Stomach (tissue), 9 donors: ENCODE measurements around the gene CAMK2G. TPM values are rescaled to one million over a fixed set of nuclear protein-coding genes. Genes with fewer than 3 reads are reported as not detected.

Source experiments
- DNase-seq, 2 donors: peaks; one replicate each; pipeline versions ENCODE4 v3.0.0 to v3.0.0-alpha.2; 2013 to 2019
- H3K27ac ChIP-seq, 5 donors: fragments of 200-600 bp in 4 of 5; sonication (generic) in 4 of 5; one replicate each; pipeline ENCODE4 v1.5.1; 2013 to 2019; ENCODE audit warnings: mild to moderate bottlenecking in 1 of 5, moderate library complexity in 1 of 5
- H3K27me3 ChIP-seq, 3 donors: fragments of 200-600 bp; sonication (generic); one replicate each; pipeline ENCODE4 v1.5.1; 2017 to 2019; ENCODE audit warnings: mixed run types in 1 of 3
- H3K36me3 ChIP-seq, 4 donors: fragments of 200-600 bp; sonication (generic); 1 replicate in 3 of 4; 2 replicates in 1 of 4; pipeline ENCODE4 v1.5.1; 2016 to 2019
- H3K4me1 ChIP-seq, 4 donors: fragments of 200-600 bp; sonication (generic); one replicate each; pipeline ENCODE4 v1.5.1; 2016 to 2019
- H3K4me3 ChIP-seq, 4 donors: fragments of 200-600 bp; sonication (generic) in 3 of 4; one replicate each; pipeline ENCODE4 v1.5.1; 2016 to 2019; ENCODE audit warnings: mild to moderate bottlenecking in 1 of 4
- H3K9me3 ChIP-seq, 4 donors: fragments of 200-600 bp; sonication (generic); one replicate each; pipeline ENCODE4 v1.5.1; 2016 to 2019
- EP300 ChIP-seq: sonication (generic); formaldehyde crosslinking; IDR thresholded peaks from one replicate; pipeline ENCODE4 v1.6.1; 2017; ENCODE audit warnings: antibody characterized with exemption
- POLR2A ChIP-seq, 4 donors: fragments of 450-650 bp; IDR thresholded peaks; one replicate each; pipeline ENCODE4 v1.6.1; 2016; ENCODE audit warnings: antibody characterized with exemption in 4 of 4, control low read depth in 2 of 4, mild to moderate bottlenecking in 1 of 4, moderate library complexity in 1 of 4
- POLR2AphosphoS5 ChIP-seq, 3 donors: sonication (generic); formaldehyde crosslinking; IDR thresholded peaks; one replicate each; pipeline ENCODE4 v1.6.1; 2016; ENCODE audit warnings: antibody characterized with exemption in 3 of 3
- WGBS, 5 donors: extraction: QIAGEN DNeasy Blood & Tissue Kit in 3 of 5; methylation state at CpG; one replicate each; pipeline versions ENCODE4 v1.1.5 to v1.1.7; 2013 to 2018; 5-methylcytosine and 5-hydroxymethylcytosine counted together
- intact Hi-C: fragments of 100-400 bp; cut with DNase I; formaldehyde crosslinking; loops from one replicate; pipeline ENCODE4 v1.15.1; 2023; ENCODE audit warnings: low total_unique reads
- polyA plus RNA-seq, 3 donors: library from polyadenylated mRNA; stranded (reverse); fragments of 200-250 nt; gene quantifications; one replicate each; pipeline ENCODE4 v1.2.3, GENCODE V29; 2013
- total RNA-seq, 5 donors: library from RNA; depleted of rRNA; stranded (reverse); fragments of >200 nt; gene quantifications; one replicate each; pipeline versions ENCODE4 v1.1.0 to v1.2.3, GENCODE V29; 2014 to 2016
- TF ChIP-seq, protein P1 (sequence below), 7 experiments: fragments of 450-650 bp in 4 of 7; fragments of 200-600 bp in 3 of 7; sonication (generic) in 3 of 7; IDR thresholded peaks; one replicate each; pipeline ENCODE4 v1.5.1; 2016 to 2019; ENCODE audit warnings: antibody characterized with exemption in 7 of 7, control low read depth in 2 of 7, mild to moderate bottlenecking in 1 of 7
- donor health status: healthy with polysubstance abuse.
- donor health status: Bipolar disorder and iron deficiency.
- donor health status: healthy.

CAMK2G gene
- total and polyA plus RNA-seq, 8 donors = 7.5 to 93.3 (median 29.6) TPM

DNA sequence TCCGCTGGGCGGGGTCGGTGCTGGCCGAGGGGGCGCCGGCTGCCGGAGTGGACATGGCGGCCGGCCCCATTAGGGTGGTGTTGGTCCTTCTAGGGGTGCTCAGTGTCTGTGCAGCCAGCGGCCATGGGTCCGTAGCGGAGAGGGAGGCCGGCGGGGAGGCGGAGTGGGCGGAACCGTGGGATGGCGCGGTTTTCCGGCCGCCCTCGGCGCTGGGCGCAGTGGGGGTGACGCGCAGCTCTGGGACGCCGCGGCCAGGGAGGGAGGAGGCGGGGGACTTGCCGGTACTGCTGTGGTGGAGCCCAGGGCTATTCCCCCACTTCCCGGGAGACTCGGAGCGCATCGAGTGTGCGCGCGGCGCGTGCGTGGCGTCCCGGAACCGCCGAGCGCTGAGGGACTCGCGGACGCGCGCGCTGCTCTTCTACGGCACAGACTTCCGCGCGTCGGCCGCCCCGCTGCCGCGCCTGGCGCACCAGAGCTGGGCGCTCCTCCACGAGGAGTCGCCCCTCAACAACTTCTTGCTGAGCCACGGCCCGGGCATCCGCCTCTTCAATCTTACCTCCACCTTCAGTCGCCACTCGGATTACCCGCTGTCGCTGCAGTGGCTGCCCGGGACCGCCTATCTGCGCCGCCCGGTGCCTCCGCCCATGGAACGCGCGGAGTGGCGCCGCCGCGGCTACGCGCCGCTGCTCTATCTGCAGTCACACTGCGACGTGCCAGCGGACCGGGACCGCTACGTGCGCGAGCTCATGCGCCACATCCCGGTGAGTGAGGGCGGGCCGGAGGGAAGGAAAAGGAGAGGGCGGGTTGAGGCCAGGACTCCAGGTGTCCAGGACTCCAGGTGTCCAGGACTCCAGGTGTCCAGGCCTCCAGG, 101.8 kb downstream of the CAMK2G start:
- TF ChIP-seq POLR2A (IDR thresholded peaks at IDR 0.05) = peak in 2 of 4 donors; percentile 24 to 33
- TF ChIP-seq EP300 = no peak
- peak; percentile 86 to 94 (median 89) for TF ChIP-seq POLR2AphosphoS5 (IDR thresholded peaks at IDR 0.05)
- TF ChIP-seq, protein P1, sequence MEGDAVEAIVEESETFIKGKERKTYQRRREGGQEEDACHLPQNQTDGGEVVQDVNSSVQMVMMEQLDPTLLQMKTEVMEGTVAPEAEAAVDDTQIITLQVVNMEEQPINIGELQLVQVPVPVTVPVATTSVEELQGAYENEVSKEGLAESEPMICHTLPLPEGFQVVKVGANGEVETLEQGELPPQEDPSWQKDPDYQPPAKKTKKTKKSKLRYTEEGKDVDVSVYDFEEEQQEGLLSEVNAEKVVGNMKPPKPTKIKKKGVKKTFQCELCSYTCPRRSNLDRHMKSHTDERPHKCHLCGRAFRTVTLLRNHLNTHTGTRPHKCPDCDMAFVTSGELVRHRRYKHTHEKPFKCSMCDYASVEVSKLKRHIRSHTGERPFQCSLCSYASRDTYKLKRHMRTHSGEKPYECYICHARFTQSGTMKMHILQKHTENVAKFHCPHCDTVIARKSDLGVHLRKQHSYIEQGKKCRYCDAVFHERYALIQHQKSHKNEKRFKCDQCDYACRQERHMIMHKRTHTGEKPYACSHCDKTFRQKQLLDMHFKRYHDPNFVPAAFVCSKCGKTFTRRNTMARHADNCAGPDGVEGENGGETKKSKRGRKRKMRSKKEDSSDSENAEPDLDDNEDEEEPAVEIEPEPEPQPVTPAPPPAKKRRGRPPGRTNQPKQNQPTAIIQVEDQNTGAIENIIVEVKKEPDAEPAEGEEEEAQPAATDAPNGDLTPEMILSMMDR (IDR thresholded peaks at IDR 0.05) = no peak
- intact Hi-C loops = no loop called here
- H3K4me3 ChIP-seq = peak overlapping the region; percentile 74 to 87 (median 80)
- peak; percentile 80 to 93 for DNase-seq
- H3K27ac ChIP-seq = peak overlapping the region; percentile 90 to 99 (median 97)
- 0 to 1% (median 0%) methylated on average over 19 to 101 of the region's 101 CpGs for WGBS, 5 donors
- no peaks in the 10 kb centered on the region for H3K9me3 ChIP-seq
- peaks cover 23 to 41% (median 34%) of the 10 kb centered on the region in 4 donors for H3K4me1 ChIP-seq
- H3K27me3 ChIP-seq = no peaks in the 10 kb centered on the region
- peaks cover 36 to 67% (median 65%) of the 10 kb centered on the region in 4 donors for H3K36me3 ChIP-seq

DNA sequence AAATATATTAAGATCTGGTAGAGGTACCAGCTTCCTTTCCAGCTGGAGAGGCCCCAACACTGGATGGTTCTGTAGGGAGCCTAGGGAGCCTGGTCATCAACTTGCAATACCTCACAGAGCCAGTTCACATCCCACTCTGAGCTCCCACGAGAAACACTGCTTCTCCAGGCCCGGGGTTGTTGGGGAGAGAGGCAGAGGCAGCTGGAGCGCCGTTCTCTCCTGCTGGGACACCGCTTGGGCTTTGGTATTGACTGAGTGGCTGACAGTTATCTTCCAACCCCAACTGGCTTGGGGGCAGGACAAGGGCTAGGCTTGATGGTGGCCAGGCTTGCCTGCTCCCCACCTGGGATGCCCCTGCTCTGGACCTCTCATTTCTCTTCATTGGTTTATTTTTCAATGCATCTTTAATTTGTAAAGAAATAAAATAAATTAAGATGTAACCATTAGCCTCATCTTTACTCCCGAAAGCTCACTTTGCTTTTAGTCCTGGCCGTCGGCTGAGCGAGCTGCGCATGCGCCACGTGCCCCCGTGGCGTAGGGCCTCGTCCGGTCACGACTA, 102.6 kb downstream of the CAMK2G start:
- Histone ChIP-seq H3K27ac (peak overlapping the region; percentile 90 to 99 (median 97)), H3K4me3 (peak overlapping the region; percentile 74 to 87 (median 80)), H3K9me3 (no peaks in the 10 kb centered on the region), H3K36me3 (peaks cover 43 to 71% (median 65%) of the 10 kb centered on the region in 4 donors), H3K4me1 (peaks cover 23 to 41% (median 34%) of the 10 kb centered on the region in 4 donors), H3K27me3 (no peaks in the 10 kb centered on the region)
- intact Hi-C loops = no loop called here
- TF ChIP-seq, protein P1 (IDR thresholded peaks at IDR 0.05) = peak in 1 of 7 experiments; percentile 6
- TF ChIP-seq POLR2AphosphoS5 (IDR thresholded peaks at IDR 0.05) = no peak
- 11 to 23% (median 16%) methylated on average over 16 to 17 of the region's 17 CpGs for WGBS, 5 donors
- peak; percentile 85 to 96 for DNase-seq

DNA sequence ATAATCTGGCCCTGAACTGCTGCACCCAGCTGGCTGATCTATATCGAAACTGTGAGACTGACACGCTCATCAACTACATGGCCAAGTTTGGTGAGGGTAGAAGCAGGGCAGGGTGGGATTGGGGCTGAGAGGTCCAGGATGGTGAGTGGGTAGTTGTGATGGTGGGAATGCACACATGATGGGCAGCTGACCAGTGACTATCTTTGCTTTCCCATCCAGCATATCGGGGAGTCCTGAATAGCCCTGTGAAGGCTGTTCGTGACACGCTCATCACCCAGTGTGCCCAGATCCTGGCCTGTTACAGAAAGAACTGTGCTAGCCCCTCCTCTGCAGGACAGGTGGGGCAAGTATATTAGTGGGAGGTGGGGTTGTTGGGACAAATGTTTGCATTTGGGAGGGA, 105.0 kb downstream of the CAMK2G start:
- TF ChIP-seq POLR2AphosphoS5 (IDR thresholded peaks at IDR 0.05) (no peak), POLR2A (IDR thresholded peaks at IDR 0.05) (no peak), EP300 (no peak)
- TF ChIP-seq, protein P1 (IDR thresholded peaks at IDR 0.05) = no peak
- no peak for DNase-seq
- Histone ChIP-seq H3K27ac (no peak overlapping the region), H3K27me3 (no peaks in the 10 kb centered on the region), H3K4me1 (peaks cover 13 to 26% (median 22%) of the 10 kb centered on the region in 4 donors), H3K36me3 (peaks cover 67 to 72% (median 71%) of the 10 kb centered on the region in 4 donors), H3K4me3 (no peak overlapping the region), H3K9me3 (no peaks in the 10 kb centered on the region)
- intact Hi-C loops = no loop called here
- 91 to 95% (median 91%) methylated on average over 5 of the region's 5 CpGs for WGBS, 5 donors

DNA sequence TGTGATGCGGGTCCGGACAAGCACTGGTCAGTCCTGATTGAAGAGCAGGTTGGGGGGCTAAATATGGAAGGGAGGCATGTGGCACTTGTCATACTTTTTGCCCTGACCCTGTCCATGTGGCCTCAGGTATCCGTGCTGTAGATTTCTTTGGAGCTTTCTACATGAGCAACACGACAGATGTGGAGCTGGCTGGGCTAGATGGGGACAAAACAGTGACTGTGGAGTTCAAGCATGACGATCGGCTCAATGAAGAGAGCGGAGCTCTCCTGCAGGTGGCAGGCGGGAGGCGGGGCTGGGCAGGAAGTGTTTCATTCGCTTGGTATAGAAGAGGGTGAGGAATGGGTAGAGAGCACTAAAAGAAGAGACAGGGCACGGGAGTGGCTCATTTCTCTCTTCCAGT, 105.5 kb downstream of the CAMK2G start:
- Histone ChIP-seq H3K9me3 (no peaks in the 10 kb centered on the region), H3K27me3 (no peaks in the 10 kb centered on the region), H3K27ac (no peak overlapping the region), H3K36me3 (peaks cover 71 to 77% (median 76%) of the 10 kb centered on the region in 4 donors), H3K4me1 (peaks cover 8 to 21% (median 16%) of the 10 kb centered on the region in 4 donors), H3K4me3 (no peak overlapping the region)
- 72 to 84% (median 75%) methylated on average over 11 of the region's 11 CpGs for WGBS, 5 donors
- TF ChIP-seq, protein P1 (IDR thresholded peaks at IDR 0.05) = no peak
- no peak for TF ChIP-seq EP300
- TF ChIP-seq POLR2AphosphoS5 (IDR thresholded peaks at IDR 0.05) = no peak
- no peak for TF ChIP-seq POLR2A (IDR thresholded peaks at IDR 0.05)
- intact Hi-C loops = no loop called here
- DNase-seq = peak in 1 of 2 donors; percentile 52
